Left lung (tissue), 10 donors: ENCODE data around the gene GSTK1. TPM values are rescaled to one million over a fixed set of nuclear protein-coding genes. Genes with fewer than 3 reads are reported as not detected.

ENCODE experiments used
- ATAC-seq: fragments of 200-7000 bp; cut with Tn5 transposase; one replicate; pipeline ENCODE4 v1.9.1; 2020; ENCODE audit warnings: moderate library complexity
- DNase-seq, 4 donors: peaks; one replicate each; pipeline ENCODE4 v3.0.0-alpha.2; 2013 to 2020
- H3K27ac ChIP-seq, 2 donors: fragments of 200-600 bp; sonication (generic) in 1 of 2; one replicate each; pipeline versions ENCODE4 v1.5.0 to v1.8.0; 2020 to 2021
- H3K27me3 ChIP-seq, 2 donors: fragments of 200-600 bp; sonication (generic) in 1 of 2; one replicate each; pipeline versions ENCODE4 v1.5.0 to v1.8.0; 2020 to 2021
- H3K36me3 ChIP-seq, 2 donors: fragments of 200-600 bp; sonication (generic) in 1 of 2; one replicate each; pipeline versions ENCODE4 v1.5.0 to v1.8.0; 2020 to 2021
- H3K4me1 ChIP-seq, 2 donors: fragments of 200-600 bp; one replicate each; pipeline ENCODE4 v1.8.0; 2021
- H3K4me3 ChIP-seq, 2 donors: fragments of 200-600 bp; sonication (generic) in 1 of 2; one replicate each; pipeline versions ENCODE4 v1.5.0 to v1.8.0; 2020 to 2021; ENCODE audit warnings: mild to moderate bottlenecking in 1 of 2
- H3K9me3 ChIP-seq, 2 donors: fragments of 200-600 bp; sonication (generic) in 1 of 2; one replicate each; pipeline versions ENCODE4 v1.5.0 to v1.8.0; 2020 to 2021
- CTCF ChIP-seq, 2 donors: fragments of 200-600 bp; sonication (generic) in 1 of 2; IDR thresholded peaks; one replicate each; pipeline versions ENCODE4 v1.5.0 to v1.8.0; 2021; ENCODE audit warnings: antibody characterized with exemption in 2 of 2
- intact Hi-C, 2 donors: fragments of 100-400 bp; cut with DNase I; formaldehyde crosslinking; loops; one replicate each; pipeline versions ENCODE4 v1.11.2 to v1.14.2; 2022
- polyA plus RNA-seq, 6 donors: library from polyadenylated mRNA; unstranded; fragments of 120-200 nt; gene quantifications; one replicate each; pipeline ENCODE4 v1.2.1, GENCODE V29; 2013; ENCODE audit not compliant: insufficient read length in 6 of 6
- total RNA-seq, 2 donors: library from RNA; stranded (reverse); fragmentation: NEBNext Ultra II Directional; extraction: Animal tissue kit (Norgen Biotek cat#: 25700); gene quantifications; one replicate each; pipeline ENCODE4 v1.2.1, GENCODE V29; 2021
- donor health status: DM: no; HTN: yes; CAD: no.
- donor health status: DM: no; HTN: no; CAD: no.

The GSTK1 gene
- total and polyA plus RNA-seq, 8 donors = 109 to 151 (median 122) TPM

GRCh38 chr7:143233816-143234532 is 29.3 kb upstream of the GSTK1 start:
- no peak for ATAC-seq
- DNase-seq = no peak
- intact Hi-C loops = no loop called here
- TF ChIP-seq CTCF (IDR thresholded peaks at IDR 0.05) = no peak
- Histone ChIP-seq H3K4me1 (peaks cover 0 to 32% of the 10 kb centered on the region in 2 donors), H3K27ac (no peak overlapping the region), H3K27me3 (no peaks in the 10 kb centered on the region), H3K4me3 (no peak overlapping the region), H3K9me3 (peaks cover 0 to 10% of the 10 kb centered on the region in 2 donors), H3K36me3 (no peaks in the 10 kb centered on the region)

- Histone ChIP-seq H3K4me3 (no peak overlapping the region), H3K36me3 (no peaks in the 10 kb centered on the region), H3K27me3 (no peaks in the 10 kb centered on the region), H3K4me1 (peaks cover 0 to 37% of the 10 kb centered on the region in 2 donors), H3K27ac (no peak overlapping the region), H3K9me3 (peaks cover 0 to 10% of the 10 kb centered on the region in 2 donors)
- TF ChIP-seq CTCF (IDR thresholded peaks at IDR 0.05) = no peak
- no peak for DNase-seq
- ATAC-seq = no peak
- intact Hi-C loops = no loop called here
Observed at GRCh38 chr7:143234533-143234875, 28.7 kb upstream of the GSTK1 start.

- ATAC-seq (no peak), DNase-seq (no peak)
- Histone ChIP-seq H3K27ac (no peak overlapping the region), H3K9me3 (peaks cover 0 to 10% of the 10 kb centered on the region in 2 donors), H3K4me1 (peaks cover 0 to 41% of the 10 kb centered on the region in 2 donors), H3K4me3 (no peak overlapping the region), H3K27me3 (no peaks in the 10 kb centered on the region), H3K36me3 (no peaks in the 10 kb centered on the region)
- intact Hi-C loops = loop anchor here in 1 of 2 donors (5.0 kb wide), 1 partner anchor 182 kb away; no protein-coding TSS in a partner anchor
- TF ChIP-seq CTCF (IDR thresholded peaks at IDR 0.05) = no peak
Observed at GRCh38 chr7:143235561-143235960, 27.7 kb upstream of the GSTK1 start.

- H3K4me1 ChIP-seq = peaks cover 0 to 46% of the 10 kb centered on the region in 2 donors
- no peak for DNase-seq
- no peak overlapping the region for H3K27ac ChIP-seq
- peaks cover 0 to 10% of the 10 kb centered on the region in 2 donors for H3K9me3 ChIP-seq
- H3K27me3 ChIP-seq = no peaks in the 10 kb centered on the region
- H3K36me3 ChIP-seq = no peaks in the 10 kb centered on the region
- ATAC-seq = no peak
- intact Hi-C loops = loop anchor here in 1 of 2 donors (5.0 kb wide), 1 partner anchor 181 kb away; no protein-coding TSS in a partner anchor
- no peak for TF ChIP-seq CTCF (IDR thresholded peaks at IDR 0.05)
- H3K4me3 ChIP-seq = no peak overlapping the region
Observed at GRCh38 chr7:143236408-143236990, 26.7 kb upstream of the GSTK1 start.

DNA sequence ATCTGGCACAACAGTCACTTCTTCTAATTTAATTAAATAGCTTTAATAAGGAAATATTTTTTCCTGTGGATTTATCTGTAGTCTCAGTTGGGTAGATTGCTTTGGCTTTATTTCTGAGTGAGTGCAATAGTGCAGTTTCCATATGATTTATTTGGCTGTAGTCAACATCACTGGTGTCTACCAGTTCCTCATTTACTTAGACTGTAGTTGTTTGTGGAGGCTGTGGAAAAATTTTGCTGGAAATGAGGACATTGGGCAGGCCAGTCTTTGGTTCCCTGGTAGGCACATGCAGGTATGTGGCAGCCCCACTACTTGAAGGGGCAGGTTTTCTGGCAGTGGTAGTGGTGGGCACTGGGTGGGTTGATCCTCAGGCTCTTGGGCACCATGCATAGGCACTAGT is 25.9 kb upstream of the GSTK1 start:
- DNase-seq (no peak), ATAC-seq (no peak)
- Histone ChIP-seq H3K27ac (peak overlapping the region in 1 of 2 donors; percentile 84), H3K9me3 (peaks cover 0 to 10% of the 10 kb centered on the region in 2 donors), H3K4me1 (peaks cover 0 to 46% of the 10 kb centered on the region in 2 donors), H3K4me3 (no peak overlapping the region), H3K36me3 (no peaks in the 10 kb centered on the region), H3K27me3 (no peaks in the 10 kb centered on the region)
- intact Hi-C loops = loop anchor here in 1 of 2 donors (5.0 kb wide), 1 partner anchor 180 kb away; no protein-coding TSS in a partner anchor
- TF ChIP-seq CTCF (IDR thresholded peaks at IDR 0.05) = no peak
